NCI-H82 treated with DMSO at 0.1 percent for 48 hours (cell line): ENCODE results near the gene WNT3A.
"Not testable (repeated sequence)": the region's sequence is repeated elsewhere in the genome, so short reads cannot be mapped to it uniquely, and the experiment has no call there.

Experiments
- DNase-seq: peaks from one replicate; lab custom pipeline; 2025; ENCODE audit not compliant: unreplicated experiment; lab: John Stamatoyannopoulos, UW

WNT3A gene

DNA sequence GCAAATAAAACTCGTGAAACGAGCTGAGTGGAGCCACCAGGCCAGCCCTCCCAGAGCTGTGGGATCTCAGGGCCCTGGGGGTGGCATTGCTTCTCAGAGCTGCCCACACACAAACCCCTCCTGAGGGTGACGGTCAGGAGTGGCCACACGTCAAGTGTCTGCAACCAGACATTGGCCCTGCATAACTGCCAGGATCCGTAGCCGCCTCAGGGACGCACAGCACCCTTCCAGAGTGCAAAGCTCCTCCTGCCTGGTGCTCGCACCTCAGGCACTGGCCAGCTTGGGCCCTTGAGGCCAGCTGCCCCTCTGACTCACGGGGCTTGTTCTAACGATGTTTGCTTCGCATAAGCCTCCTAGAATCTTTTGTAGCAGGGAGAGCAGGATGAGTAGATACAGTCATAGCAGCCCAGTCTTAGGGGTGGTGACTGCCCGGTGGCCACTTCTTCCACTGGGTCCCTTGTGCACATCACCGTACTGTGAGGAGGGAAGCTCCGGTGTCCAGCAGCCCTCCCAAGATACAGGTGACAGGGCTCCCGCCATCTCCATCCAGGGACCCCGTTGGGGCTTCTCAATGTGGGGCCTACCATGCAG, 5.0 kb downstream of the WNT3A start:
- DNase-seq: no peak

DNA sequence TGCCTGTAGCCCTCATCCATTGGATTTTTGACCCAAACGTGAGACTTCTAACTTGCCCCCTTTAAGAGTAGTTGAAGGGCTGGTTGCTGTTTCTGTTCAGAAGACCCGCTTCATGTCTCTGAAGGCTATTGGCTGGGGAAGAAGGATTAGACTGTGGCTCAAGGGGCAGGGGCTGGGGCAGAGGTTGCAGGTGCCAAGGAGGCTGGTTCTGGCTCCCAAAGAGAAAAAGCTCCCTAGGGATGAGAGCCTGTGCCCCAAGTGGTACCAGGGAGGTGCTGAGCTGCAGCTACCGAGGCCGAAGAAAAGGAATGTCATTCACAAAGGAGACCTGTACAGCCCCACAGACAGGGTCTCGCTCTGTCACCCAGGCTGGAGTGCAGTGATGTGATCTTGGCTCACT, 5.8 kb downstream of the WNT3A start:
- DNase-seq: no peak

DNA sequence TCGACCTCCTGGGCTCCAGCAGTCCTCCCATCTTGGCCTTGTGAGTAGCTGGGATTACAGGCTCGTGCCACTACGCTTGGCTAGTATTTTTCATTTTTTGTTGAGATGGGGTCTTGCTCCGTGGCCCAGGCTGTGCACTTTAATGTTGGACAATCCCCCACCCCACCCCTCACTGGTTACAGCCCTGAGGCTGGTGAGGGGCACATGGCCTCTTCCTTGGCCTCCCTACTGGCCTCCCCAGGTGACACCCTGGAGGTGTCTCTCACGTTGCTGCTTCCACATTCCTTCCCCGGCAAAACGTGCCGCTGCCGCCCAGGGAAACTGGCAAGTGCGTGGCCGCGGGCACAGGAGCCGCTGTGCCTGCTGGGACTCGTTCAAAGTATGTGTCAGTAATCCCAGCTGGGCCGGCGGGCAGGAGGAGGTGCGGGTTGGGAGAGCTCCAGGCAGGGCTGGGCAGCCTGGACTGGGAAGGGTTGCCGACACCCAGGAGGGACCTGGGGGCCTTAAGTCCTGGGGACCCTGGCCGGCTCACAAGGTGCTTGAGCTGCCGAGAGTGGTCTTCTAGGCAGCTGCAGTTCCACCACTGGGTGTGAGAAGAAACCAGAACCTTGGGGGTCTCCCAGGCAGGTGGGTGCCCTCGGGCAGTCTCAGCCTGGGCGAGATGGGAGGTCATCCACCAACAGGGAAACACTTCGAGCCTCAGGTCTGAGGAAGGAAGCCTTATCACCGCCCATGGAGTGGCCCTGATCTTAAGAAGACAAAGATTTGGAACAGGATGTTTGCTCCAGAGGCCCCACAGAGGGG, 6.5 kb downstream of the WNT3A start:
- DNase-seq: no peak

DNA sequence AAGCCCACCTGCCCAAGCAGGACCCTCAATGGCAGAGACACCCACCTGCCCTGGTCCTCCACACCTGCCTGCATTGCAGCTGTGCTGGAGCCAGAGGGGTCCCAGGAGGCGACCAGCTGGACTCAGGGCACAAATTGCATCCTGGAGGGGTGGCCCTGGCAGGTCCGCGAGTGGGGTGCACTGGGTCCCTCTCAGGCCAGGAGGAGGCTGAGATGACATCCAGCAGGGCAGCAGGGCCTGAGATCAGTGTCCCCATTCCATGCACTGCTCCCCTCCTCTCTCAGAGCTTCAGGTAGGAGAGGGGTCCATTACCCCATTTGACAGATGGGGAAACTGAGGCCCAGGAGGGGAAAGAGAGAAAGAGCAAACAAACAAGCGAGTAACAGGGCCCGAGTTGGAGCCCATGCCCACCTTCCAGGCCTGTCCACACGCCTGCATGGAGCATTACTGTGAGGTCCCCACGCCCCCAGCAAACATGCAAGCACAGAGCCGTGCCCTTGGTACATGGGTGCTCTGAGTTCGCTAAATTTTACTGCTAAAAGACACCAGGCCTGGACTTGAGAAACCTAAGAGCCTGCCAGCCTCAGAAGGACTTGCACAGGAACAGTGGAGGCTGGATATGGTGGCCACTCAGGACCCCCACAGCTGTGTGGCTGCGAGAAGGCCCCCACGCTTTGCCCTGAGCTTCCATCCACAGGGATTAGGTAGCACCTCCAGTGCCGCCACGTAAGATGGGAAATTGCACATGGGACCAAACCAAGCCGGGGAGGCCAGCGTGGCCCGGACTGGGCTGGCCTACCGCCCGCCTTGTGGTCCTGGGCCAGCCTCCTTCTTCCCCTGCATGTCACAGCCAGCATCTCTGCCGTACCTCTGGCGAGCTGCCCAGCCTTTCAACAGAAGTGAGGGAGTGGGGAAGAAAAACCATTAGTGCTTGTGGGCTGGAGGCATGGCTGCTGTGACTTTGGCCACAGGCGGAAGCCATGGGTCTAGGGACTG, 7.4 kb downstream of the WNT3A start:
- no peak for DNase-seq

DNA sequence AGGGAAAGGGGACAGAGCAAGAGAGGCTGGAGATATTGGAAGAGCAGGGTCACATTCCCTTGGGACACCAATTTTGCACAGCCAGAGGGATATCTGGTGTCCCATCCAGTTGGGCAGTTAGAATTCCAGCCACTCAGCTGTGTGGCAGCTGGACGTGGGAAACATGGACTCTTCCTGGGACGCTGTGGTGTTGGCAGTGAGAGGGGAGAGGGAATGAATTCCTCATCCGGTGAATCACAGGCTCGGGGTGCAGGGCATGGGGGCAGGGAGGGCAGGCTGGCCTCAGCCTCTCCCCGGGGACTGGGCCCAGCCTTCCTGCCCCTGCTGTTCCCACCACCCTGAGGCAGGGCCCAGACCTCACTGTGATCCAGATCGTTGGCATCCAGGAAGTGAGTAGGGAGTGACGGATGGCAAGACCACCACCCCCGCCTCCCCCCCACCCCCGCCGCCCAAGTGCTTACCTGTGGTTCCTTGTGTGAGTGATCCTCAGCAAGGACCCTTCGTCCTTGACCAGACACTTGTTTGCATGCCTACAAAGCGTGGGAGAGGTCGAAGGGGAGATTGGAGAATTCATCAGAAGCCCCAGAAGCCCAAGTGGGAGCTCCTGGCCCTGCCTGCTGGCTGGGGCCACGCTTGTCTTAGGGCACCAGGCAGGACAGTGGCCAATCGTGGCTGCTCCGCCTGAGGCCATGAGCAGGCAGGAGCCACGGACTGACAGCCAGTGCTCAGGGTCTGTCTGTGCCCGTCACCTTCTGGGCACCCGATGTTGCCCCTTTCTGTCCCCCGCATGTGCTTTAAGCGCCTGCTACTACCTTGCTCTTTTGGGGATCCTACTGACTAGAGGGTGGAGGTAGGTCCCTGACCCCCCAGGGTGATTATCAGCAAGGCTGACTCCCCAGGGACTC, 8.7 kb downstream of the WNT3A start:
- no peak for DNase-seq

DNA sequence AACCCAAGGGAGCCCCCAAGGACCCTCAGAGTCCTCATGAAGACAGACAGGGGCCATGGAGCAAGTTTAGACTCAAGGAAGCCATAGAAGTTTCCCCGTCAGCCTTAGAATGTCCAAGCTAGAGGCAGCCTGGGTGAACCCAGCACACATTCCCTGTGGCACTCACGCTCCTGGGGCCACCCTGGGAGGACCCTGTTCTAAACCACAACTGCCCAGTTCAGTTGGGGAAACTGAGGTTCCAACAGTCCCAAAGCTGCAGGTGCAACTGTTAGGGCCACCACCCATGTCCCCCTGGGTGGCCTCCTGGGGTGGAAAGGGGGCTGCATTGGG, 9.3 kb downstream of the WNT3A start:
- no peak for DNase-seq

DNA sequence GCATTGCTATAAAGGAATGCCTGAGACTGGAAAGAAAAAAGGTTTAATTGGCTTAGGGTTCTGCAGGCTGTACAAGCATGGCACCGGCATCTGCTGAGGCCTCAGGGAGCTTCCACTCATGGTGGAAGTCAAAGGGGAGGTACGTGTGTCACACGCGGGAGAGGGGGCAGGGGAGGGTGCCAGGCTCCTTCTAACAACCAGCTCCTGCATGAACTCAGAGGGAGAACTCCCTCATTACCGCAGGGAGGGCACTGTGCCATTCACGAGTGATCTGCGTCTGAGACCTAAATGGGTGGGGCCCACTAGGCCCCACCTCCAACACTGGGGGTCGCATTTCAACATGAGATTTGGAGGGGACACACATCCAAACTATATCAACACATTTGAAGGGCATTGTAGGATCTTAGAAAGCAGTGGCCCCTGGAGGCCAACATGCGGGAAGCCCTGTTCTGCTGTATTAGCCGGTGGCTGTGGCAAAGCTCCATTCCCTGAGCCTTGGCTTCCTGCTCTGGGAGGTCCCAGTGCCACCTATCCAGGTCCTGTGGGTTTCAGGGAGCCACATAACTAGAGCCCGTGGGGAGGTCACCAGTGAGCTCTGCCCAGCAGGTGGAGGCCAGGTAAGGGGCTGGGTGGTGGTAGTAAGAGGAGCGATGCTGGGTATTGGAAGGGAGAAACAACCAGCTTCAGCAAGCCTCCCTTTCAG, 10.0 kb downstream of the WNT3A start:
- no peak for DNase-seq

DNA sequence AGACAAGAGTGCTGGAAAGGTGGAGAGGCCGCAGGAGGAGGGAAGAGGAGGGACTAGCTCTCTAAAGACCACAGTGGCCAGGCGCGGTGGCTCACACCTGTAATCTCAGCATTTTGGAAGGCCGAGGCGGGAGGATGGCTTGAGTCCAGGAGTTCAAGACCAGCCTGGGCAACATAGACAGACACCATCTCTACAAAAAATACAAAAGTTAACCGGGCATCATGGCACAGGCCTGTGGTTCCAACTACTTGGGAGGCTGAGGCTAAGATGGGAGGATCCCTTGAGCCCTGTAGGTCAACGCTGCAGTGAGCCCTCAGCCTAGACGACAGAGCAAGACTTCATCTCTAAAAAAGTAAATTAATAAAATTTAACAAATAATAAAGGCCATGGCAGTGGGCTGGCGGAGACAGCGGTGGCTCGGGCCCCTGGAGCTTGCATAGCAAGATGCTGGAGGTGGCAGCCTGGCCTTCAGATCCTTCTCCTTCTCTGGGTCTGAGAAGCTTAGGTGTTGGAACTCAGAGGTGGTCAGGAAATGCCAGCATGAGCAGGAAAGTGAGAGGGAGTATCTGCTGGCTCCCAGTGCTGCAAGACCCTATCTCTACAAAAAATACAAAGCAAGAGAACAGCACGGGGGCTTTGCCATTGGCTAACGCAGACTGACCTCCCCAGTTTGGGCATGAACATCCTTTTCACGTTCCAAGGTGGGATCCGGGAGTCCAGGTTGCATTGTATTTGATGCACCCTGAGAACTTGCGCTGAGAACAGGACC, 10.7 kb downstream of the WNT3A start:
- DNase-seq: no peak

DNA sequence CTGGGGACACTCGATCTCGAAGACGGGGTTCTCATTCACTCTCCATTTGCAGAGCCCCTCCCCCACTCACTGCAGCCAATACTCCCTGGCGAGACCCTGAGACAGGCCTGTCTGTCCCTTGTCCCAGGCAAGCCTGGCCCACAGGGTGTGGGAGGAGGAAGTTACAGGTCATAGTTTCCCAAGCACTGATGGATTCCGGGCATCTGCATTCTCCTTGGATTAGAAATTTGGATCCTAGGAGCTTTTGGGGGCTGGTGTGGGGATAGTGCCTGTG, 11.3 kb downstream of the WNT3A start:
- DNase-seq: no peak

DNA sequence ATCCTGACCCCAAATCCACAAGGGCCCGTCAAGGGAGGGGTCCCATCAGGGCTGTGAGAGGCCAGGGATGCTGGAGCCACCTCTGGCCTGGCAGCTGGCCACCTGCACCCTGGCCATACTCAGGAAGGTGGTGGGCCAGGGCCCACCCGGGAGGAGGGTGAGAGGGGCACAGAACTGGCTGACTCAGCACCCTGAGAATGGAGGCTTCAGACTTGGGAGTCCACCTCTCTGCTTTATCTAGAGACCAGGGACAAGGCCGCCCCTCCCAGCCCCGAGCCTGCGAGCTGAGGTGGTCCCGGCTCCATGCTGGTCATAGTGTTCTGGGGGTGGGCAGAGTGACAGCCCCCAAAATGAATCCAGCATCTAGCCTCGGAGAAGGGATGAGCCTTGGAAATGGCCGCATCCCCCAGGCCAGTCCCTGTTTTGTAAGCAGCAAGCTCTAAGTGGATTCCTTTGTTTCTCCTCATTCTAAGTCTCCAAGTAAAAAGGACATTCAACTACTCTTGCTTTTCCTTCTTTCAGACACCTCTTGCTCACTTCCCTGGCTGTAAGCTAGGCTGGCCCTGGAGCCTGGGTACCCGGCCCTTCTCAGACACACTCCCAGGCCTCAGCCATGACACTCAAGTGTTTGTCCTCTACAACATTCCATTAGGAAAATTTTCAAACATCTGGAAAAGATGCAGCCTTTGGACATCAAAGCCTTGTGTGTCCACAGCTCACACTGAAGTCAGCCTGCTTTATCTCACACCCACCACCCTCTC, 12.3 kb downstream of the WNT3A start:
- DNase-seq: no peak

DNA sequence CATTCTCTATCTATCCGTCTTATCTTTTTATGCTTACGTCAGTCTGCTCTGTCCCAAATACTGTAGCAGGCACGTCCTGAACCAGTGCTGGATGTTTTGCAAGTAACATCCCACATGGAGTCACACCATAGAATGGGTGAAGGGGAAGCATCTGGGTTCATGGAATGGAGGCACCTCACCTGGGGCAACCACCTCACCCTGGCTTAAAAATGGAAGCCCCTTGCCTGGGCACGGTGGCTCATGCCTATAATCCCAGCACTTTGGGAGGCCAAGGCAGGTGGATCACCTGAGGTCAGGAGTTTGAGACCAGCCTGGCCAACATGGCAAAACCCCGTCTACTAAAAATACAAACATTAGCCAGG, 12.9 kb downstream of the WNT3A start:
- not testable (repeated sequence) for DNase-seq

DNA sequence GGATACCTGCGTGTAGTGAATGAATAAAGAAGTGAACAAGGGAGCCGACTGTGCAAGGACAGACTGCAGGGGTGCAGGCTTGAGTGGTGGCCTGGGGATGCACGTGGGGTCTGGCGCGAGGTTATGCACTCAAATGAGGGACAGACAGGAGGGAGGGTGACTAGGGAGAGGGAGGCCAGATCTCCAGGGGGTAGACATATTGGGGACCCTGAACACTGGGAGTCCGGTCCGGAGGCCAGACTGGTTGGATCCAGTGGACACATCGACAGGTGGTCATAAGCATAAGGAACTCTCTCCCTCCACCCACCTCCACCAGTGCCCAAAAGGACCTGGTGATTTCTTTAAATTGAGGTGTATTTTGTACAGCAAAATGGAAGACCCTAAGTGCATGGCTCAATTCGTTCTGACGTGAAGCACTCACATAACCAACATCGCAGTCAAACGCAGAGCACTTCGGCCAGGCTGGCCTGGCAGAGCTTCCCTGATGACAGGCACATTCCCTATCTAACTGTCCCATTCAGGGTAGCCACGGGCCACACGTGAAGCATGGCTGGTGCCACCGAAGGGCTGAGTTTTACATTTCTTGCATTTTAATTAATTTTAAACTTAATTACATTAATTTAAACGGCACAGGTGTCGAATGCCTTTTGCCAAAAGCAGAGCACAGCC, 14.0 kb downstream of the WNT3A start:
- no peak for DNase-seq

DNA sequence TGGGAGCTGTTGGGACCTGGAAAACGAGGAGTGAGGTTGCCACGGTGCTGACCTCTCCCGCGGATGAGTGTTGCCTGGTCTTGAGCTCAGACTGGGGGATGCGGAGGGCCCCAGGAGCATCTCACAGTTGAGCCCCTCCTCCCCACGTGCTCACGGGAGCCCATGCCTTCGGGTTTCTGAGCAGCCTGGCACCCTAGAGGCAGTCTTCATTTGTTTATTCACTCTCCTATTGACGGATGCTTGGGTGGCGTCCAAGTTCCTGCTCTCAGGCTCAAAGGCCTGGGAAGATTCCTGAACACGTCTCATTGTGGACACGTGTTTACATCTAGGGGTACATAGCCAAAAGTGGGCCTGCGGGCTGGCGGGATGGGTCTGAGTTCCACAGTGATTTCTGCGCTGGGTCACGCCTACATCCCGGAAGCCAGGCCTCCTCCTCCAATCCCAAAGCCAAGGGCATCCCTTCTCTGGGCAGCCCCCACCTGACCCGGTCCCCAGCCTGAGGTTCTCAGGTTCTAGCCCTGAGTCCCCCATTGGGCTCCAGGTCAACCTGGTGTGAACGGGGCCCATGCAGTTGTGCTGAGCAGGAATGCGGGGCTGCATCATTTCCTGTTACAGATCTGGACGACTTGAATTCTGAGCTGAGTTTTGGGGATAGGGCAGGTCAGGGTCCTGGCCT, 14.7 kb downstream of the WNT3A start:
- DNase-seq: no peak

DNA sequence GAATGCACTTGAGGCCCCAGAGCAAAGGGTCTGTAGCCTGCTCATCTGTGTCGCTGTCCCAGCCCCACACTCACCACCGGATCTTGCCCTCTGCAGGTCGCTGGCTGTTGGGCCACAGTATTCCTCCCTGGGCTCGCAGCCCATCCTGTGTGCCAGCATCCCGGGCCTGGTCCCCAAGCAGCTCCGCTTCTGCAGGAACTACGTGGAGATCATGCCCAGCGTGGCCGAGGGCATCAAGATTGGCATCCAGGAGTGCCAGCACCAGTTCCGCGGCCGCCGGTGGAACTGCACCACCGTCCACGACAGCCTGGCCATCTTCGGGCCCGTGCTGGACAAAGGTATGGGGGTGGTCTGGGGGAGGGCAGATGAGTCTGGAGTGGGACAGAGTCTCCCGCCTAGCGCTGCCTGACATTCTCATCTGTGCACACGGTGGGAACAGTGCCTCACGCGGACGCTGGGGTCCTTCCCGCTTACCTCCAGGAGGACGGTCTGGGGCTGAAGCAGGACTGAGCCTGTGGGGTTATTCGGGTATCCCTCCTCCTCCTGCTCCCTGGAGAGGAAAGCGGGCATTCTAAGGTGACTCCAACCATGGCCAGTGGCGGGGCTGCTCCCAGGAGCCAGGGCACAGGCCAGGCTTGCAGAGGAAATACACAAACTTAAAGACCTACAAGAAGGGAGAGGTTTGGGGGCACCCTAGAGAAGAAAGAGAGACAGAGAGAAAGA, 15.9 kb downstream of the WNT3A start:
- no peak for DNase-seq

DNA sequence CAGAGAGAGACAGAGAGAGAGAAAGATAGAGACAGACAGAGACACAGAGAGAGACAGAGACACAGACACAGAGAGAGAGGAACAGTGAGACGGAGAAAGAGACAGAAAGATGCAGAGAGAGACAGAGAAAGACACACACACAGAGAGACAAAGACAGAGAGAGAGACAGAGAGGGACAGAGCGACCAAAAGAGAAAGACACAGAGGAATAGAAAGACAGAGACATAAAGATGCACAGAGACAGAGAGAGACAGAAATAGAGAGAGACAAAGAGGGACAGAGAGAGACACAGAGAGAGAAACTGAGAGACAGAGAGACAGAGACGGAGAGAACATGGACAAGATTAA, 16.5 kb downstream of the WNT3A start:
- no peak for DNase-seq

DNA sequence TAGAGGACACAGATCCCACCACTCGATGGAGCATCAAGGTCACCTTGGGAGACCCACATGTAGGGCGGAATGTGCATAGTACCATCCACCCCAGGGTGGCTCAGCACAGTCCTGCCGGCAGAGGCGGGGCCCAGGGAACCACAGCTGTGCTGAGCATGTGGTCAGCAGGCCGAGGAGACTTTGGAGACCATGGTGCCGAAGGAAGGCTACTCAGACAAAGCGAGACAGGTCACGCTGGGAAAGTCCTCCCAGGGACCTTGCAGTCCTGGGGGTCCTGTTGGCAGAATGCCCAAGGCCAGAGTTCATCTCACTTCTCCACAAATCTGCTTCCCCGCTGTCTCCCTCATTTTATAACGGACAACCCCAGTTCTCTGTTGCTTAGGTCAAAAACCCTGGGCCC, 22.5 kb downstream of the WNT3A start:
- DNase-seq: no peak

DNA sequence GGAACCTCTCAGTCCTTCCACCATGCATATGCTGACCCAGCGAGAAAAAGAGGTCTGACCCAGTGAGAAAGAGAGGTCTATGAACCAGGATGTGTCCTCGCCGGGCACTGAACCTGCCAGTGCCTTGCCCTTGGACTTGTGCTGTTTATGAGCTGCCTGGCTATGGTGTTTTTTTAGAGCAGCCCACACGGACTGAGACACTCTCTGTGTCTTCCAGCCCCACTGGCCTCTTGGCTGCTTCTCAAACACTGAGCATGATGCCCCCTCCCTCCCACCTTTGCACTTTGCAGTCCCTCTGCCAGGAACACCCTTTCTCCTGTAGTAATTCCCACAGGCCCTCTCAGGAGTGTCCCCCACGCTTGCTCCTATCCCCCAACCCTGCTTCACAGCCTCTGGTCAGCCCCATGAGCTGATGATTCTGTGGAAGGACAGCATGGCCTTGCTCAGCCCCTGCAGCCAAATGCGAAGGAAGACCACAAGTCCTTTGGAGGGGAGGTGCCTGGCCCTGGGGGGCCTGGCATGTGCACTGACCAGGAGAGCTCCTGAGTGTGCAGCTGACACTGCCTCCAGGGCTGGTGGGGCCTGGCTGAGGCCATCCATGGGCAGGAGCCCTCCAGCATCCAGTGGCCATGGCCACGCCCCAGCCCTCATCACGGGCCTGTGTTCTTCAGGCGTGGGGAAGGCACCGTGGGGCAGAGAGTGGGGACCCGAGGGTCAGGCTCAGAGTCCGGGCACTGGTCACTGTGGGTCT, 23.8 kb downstream of the WNT3A start:
- no peak for DNase-seq
